ENCODE data around the gene BRSK2.

DNA sequence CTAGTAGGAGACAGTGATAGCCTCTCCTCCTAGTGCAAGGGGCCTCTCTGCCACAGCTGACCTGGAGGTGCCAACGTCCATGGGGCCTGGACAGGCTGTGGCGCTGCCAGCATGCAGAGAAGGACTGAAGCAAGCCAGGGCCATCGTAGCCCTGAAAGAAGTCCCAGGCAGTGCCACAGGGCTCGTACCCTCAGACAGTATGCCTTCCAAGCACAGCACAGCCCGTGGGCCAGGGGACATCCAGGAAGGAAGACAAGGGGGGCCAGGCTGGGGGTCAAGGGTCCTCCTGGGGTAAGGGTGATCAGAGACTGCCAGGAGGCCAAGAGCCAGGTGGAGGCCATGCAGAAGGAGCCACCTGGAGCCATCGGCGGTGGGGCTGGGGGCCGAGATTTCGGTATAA, 117.2 kb downstream of the BRSK2 start:
- no peak for TF ChIP-seq POLR2AphosphoS5 (IDR thresholded peaks at IDR 0.05)
- TF ChIP-seq, protein P1, sequence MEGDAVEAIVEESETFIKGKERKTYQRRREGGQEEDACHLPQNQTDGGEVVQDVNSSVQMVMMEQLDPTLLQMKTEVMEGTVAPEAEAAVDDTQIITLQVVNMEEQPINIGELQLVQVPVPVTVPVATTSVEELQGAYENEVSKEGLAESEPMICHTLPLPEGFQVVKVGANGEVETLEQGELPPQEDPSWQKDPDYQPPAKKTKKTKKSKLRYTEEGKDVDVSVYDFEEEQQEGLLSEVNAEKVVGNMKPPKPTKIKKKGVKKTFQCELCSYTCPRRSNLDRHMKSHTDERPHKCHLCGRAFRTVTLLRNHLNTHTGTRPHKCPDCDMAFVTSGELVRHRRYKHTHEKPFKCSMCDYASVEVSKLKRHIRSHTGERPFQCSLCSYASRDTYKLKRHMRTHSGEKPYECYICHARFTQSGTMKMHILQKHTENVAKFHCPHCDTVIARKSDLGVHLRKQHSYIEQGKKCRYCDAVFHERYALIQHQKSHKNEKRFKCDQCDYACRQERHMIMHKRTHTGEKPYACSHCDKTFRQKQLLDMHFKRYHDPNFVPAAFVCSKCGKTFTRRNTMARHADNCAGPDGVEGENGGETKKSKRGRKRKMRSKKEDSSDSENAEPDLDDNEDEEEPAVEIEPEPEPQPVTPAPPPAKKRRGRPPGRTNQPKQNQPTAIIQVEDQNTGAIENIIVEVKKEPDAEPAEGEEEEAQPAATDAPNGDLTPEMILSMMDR (IDR thresholded peaks at IDR 0.05), result no peak

All from upper lobe of left lung (tissue), 4 donors.